Measurements from ENCODE around the gene ULBP2. TPM values are rescaled to one million over a fixed set of nuclear protein-coding genes. Genes with fewer than 3 reads are reported as not detected.
"Not testable (repeated sequence)": the region's sequence is repeated elsewhere in the genome, so short reads cannot be mapped to it uniquely, and the experiment has no call there.

The ULBP2 gene
- total RNA-seq, 1 donor: 2.5 TPM

GRCh38 chr6:149965194-149966020 lies 23.6 kb downstream of the ULBP2 start:
- DNase-seq (ENCODE audit: insufficient read length, low spot score, missing footprints): peak; percentile 75
- peak overlapping the region; percentile 90 for H2AFZ ChIP-seq (ENCODE audit: low read length)
- H3K4me1 ChIP-seq (ENCODE audit: insufficient read depth, low read length): peaks cover 14% of the 10 kb centered on the region
- H3K27ac ChIP-seq (ENCODE audit: low read depth, low read length): no peak overlapping the region
- H3K4me2 ChIP-seq (ENCODE audit: insufficient read depth, low read length): peak overlapping the region; percentile 87
- H3K79me2 ChIP-seq (ENCODE audit: insufficient read depth, low read length): no peaks in the 10 kb centered on the region
- no peaks in the 10 kb centered on the region for H3K36me3 ChIP-seq (ENCODE audit: insufficient read depth, low read length)
- no peaks in the 10 kb centered on the region for H4K20me1 ChIP-seq (ENCODE audit: insufficient read depth, low read length)
- peaks cover 37% of the 10 kb centered on the region for H3K27me3 ChIP-seq (ENCODE audit: insufficient read depth, low read length)
- no peaks in the 10 kb centered on the region for H3K9me3 ChIP-seq (ENCODE audit: low read depth, low read length)
- TF ChIP-seq, protein P1, sequence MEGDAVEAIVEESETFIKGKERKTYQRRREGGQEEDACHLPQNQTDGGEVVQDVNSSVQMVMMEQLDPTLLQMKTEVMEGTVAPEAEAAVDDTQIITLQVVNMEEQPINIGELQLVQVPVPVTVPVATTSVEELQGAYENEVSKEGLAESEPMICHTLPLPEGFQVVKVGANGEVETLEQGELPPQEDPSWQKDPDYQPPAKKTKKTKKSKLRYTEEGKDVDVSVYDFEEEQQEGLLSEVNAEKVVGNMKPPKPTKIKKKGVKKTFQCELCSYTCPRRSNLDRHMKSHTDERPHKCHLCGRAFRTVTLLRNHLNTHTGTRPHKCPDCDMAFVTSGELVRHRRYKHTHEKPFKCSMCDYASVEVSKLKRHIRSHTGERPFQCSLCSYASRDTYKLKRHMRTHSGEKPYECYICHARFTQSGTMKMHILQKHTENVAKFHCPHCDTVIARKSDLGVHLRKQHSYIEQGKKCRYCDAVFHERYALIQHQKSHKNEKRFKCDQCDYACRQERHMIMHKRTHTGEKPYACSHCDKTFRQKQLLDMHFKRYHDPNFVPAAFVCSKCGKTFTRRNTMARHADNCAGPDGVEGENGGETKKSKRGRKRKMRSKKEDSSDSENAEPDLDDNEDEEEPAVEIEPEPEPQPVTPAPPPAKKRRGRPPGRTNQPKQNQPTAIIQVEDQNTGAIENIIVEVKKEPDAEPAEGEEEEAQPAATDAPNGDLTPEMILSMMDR (IDR thresholded peaks at IDR 0.05; ENCODE audit: extremely low read depth, low read depth, low read length): no peak
- peak overlapping the region; percentile 73 for H3K4me3 ChIP-seq (ENCODE audit: insufficient read depth, low read length)

DNA sequence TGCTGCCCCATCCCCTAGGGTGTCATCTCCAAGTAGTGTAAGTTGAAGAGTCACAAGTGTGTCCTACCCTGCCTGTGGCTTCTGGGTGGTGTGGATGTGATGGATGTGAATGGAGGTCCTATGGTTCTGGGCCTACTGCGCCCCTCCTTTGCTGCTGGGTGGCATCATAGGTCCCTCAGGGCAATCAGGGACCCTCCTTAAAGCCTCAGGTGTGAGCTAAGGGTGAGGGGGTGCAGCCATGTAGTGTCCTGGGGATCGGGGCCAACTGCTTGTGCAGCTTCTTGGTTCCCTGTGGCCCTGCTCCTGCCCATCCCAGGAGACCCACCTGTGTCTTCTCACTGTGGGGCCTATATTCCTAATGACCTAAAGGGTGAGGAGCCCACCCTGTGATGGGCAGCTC lies 24.5 kb downstream of the ULBP2 start:
- not testable (repeated sequence) for H3K79me2 ChIP-seq (ENCODE audit: insufficient read depth, low read length); H3K36me3 ChIP-seq (ENCODE audit: insufficient read depth, low read length); H3K27ac ChIP-seq (ENCODE audit: low read depth, low read length); H4K20me1 ChIP-seq (ENCODE audit: insufficient read depth, low read length); H3K4me2 ChIP-seq (ENCODE audit: insufficient read depth, low read length); H2AFZ ChIP-seq (ENCODE audit: low read length); H3K9me3 ChIP-seq (ENCODE audit: low read depth, low read length); H3K4me3 ChIP-seq (ENCODE audit: insufficient read depth, low read length); DNase-seq (ENCODE audit: insufficient read length, low spot score, missing footprints)
- Histone ChIP-seq H3K4me1 (ENCODE audit: insufficient read depth, low read length) (peaks cover 14% of the 10 kb centered on the region), H3K27me3 (ENCODE audit: insufficient read depth, low read length) (peaks cover 29% of the 10 kb centered on the region)

DNA sequence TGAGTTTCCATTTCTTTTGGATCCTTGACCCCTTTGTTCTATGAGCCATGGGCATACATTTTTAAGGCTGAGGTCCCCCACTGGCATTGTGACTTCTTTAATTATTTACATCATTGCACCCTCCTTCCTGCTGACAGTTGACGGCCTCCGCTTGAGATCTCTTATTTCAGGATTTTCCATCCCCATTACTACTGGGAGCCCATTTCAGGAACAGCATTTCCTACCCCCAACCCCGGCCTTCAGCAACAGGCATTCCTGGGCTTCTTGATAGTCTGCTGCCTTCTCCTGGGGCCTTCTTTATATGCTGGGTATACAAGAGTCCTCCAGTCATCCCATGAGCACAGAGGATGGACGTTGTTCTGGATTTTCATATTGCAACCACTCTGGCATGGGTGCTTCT lies 25.8 kb downstream of the ULBP2 start:
- TF ChIP-seq, protein P1 (IDR thresholded peaks at IDR 0.05; ENCODE audit: extremely low read depth, low read depth, low read length): no peak
- Histone ChIP-seq H3K79me2 (ENCODE audit: insufficient read depth, low read length) (no peaks in the 10 kb centered on the region), H2AFZ (ENCODE audit: low read length) (no peak overlapping the region), H3K4me1 (ENCODE audit: insufficient read depth, low read length) (peaks cover 14% of the 10 kb centered on the region), H3K27me3 (ENCODE audit: insufficient read depth, low read length) (peaks cover 29% of the 10 kb centered on the region), H3K27ac (ENCODE audit: low read depth, low read length) (no peak overlapping the region), H3K4me3 (ENCODE audit: insufficient read depth, low read length) (no peak overlapping the region), H3K9me3 (ENCODE audit: low read depth, low read length) (no peaks in the 10 kb centered on the region), H3K36me3 (ENCODE audit: insufficient read depth, low read length) (no peaks in the 10 kb centered on the region), H3K4me2 (ENCODE audit: insufficient read depth, low read length) (no peak overlapping the region), H4K20me1 (ENCODE audit: insufficient read depth, low read length) (no peaks in the 10 kb centered on the region)
- no peak for DNase-seq (ENCODE audit: insufficient read length, low spot score, missing footprints)

GRCh38 chr6:149967999-149968398 lies 26.2 kb downstream of the ULBP2 start:
- H3K4me2 ChIP-seq (ENCODE audit: insufficient read depth, low read length); H3K36me3 ChIP-seq (ENCODE audit: insufficient read depth, low read length); H3K79me2 ChIP-seq (ENCODE audit: insufficient read depth, low read length); DNase-seq (ENCODE audit: insufficient read length, low spot score, missing footprints); H3K27ac ChIP-seq (ENCODE audit: low read depth, low read length); H3K4me3 ChIP-seq (ENCODE audit: insufficient read depth, low read length); H2AFZ ChIP-seq (ENCODE audit: low read length); H4K20me1 ChIP-seq (ENCODE audit: insufficient read depth, low read length); H3K9me3 ChIP-seq (ENCODE audit: low read depth, low read length): not testable (repeated sequence)
- H3K4me1 ChIP-seq (ENCODE audit: insufficient read depth, low read length): peaks cover 12% of the 10 kb centered on the region
- H3K27me3 ChIP-seq (ENCODE audit: insufficient read depth, low read length): peaks cover 30% of the 10 kb centered on the region

GRCh38 chr6:149968909-149969308 lies 27.1 kb downstream of the ULBP2 start:
- H2AFZ ChIP-seq (ENCODE audit: low read length); H3K79me2 ChIP-seq (ENCODE audit: insufficient read depth, low read length); H3K4me1 ChIP-seq (ENCODE audit: insufficient read depth, low read length); H3K36me3 ChIP-seq (ENCODE audit: insufficient read depth, low read length); H3K4me2 ChIP-seq (ENCODE audit: insufficient read depth, low read length); H3K9me3 ChIP-seq (ENCODE audit: low read depth, low read length); H3K27ac ChIP-seq (ENCODE audit: low read depth, low read length); H3K4me3 ChIP-seq (ENCODE audit: insufficient read depth, low read length); H4K20me1 ChIP-seq (ENCODE audit: insufficient read depth, low read length); DNase-seq (ENCODE audit: insufficient read length, low spot score, missing footprints): not testable (repeated sequence)
- H3K27me3 ChIP-seq (ENCODE audit: insufficient read depth, low read length): peaks cover 35% of the 10 kb centered on the region
